HG02623 (cell line): ENCODE data around the gene NHLRC2.
"Not testable (repeated sequence)": the region's sequence is repeated elsewhere in the genome, so short reads cannot be mapped to it uniquely, and the experiment has no call there.

Source experiments
- ATAC-seq: cut with Tn5 transposase; IDR thresholded peaks from one replicate; pipeline ENCODE4 v1.9.1; 2021; ENCODE audit warnings: moderate library complexity; ENCODE audit not compliant: unreplicated experiment

Gene NHLRC2, protein sequence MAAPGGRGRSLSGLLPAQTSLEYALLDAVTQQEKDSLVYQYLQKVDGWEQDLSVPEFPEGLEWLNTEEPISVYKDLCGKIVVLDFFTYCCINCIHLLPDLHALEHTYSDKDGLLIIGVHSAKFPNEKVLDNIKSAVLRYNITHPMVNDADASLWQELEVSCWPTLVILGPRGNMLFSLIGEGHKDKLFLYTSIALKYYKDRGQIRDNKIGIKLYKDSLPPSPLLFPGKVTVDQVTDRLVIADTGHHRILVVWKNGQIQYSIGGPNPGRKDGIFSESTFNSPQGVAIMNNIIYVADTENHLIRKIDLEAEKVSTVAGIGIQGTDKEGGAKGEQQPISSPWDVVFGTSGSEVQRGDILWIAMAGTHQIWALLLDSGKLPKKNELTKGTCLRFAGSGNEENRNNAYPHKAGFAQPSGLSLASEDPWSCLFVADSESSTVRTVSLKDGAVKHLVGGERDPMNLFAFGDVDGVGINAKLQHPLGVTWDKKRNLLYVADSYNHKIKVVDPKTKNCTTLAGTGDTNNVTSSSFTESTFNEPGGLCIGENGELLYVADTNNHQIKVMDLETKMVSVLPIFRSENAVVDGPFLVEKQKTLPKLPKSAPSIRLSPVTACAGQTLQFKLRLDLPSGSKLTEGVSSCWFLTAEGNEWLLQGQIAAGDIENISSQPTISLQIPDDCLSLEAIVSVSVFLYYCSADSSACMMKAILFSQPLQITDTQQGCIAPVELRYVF

DNA sequence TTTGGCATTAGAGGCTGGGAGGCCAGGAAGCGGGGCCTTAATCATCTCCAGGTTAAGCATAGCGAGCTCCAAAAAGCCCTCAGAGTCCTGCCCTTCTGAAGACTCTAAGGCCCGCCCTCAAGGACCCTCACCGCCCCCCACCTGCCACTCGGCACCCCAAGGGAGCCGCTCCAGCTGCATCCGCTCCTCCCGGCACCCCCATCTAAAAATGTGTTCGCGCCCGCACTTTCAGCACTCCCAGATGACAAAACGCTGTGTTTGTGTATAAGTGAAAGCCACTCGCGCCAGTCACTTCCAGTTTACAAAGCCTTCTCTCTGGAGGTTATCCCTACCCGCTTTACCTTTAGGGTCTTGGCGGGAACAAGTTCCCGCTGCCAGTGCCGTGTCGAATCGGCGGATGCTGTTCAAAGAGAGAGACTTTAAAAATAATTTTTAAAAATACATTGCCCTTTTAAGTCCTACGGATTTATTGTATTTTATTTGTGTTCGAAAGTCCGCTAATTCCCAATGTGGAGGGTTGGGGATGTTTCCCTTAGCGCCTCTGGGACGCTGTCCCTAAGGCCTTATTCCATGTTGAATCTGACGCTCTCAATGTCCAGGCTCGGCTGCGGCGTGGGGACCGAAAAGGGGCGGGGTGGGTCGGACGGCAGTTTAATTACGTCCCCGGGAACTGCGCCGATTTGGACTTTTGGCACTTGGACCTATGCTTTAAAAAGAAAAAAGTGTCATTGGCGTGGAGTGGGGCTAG is at the start of gene NHLRC2, which contains the start of gene DCLRE1A:
NHLRC2 (plus strand) TSS at position 649 of the 748 bp plus-strand sequence. CDS start 212 bp downstream, outside the sequence.
DCLRE1A (minus strand) TSS at position 70 of the 748 bp plus-strand sequence. CDS start 900 bp downstream, outside the sequence.
- ATAC-seq = peak; percentile 36

DNA sequence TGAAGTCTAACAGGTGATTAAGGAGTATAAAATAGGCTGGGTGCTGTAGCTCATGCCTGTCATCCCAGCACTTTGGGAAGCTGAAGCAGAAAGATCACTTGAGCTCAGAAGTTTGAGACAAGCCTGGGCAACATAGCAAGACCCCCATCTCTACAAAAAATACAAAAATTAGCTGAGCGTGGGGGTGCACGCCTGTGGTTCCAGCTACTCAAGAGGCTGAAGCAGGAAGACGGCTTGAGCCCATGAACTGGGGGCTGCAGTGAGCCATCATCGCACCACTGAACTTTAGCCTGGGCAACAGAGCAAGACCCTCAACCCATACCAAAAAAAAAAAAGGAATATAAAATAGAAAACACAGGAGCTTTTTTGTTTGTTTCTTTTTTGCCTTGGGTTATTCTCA is 48.0 kb upstream of the NHLRC2 start:
- ATAC-seq = no peak

DNA sequence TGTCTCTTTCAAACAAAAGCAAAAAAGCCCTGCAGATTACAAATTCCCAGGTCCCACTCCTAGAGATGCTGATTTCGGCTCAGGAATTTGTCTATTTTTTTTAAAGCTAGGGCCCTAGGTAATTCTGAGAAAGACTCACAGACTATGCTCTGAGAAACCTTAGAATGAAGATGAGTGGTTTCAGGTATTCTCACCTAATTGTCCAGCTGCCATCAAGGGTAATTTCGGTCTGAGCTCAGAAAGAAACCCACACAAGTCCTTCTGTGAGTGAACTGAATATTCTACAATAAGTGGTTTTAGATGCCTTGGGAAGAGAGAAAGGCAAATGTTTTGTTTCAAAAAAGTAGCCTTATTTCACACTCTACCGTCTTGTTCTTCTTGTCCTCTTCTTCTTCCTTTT is 46.3 kb upstream of the NHLRC2 start:
- ATAC-seq = no peak

DNA sequence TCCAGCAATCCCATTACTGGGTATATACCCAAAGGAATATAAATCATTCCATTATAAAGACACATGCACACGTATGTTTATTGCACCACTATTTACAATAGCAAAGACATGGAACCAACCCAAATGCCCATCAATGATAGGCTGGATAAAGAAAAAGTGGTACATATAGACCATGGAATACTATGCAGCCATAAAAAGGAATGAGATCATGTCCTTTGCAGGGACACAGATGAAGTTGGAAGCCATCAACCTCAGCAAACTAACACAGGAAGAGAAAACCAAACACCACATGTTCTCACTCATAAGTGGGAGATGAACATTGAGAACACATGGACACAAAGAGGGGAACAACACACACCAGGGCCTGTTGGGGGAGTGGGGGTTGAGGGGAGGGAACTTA is 39.8 kb upstream of the NHLRC2 start:
- ATAC-seq = not testable (repeated sequence)

DNA sequence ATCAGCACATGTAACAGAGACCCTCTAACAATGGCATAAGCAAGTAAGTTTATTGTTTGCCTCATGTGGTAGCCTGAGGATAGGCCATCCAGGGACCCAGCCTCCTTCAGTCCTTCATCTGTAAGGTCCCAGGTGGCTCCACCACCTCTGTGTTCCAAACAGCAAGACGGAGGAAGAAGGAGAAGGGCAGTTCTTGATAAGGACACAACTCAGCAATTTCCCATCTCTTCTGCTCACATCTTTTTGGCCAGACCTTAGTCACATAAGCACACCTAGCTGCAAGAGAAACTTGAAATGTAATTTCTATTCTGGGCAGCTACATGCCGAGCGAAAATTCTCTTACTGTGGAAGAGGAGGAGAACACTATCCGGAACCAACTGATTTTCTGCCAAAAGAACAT is 34.5 kb upstream of the NHLRC2 start:
- no peak for ATAC-seq

DNA sequence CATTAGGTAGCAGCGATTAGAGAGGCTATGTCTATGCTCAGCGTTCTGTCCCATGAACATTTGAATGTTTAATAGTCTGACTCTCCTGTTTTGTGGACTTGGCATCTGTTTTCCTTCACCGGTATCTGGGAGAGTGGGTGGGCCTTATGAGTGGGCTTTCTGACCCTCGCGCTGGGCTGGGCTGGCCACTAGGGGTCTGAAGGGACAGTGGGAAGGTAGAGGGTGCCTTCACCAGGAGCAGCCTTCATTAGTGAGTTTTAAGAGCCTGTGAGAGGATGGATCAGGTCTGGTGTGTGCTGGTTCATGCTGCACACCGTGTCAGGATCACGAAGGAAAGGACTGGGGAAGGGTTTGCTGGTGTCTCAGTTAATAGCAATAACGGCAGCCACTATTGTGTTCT is 34.0 kb upstream of the NHLRC2 start:
- no peak for ATAC-seq

DNA sequence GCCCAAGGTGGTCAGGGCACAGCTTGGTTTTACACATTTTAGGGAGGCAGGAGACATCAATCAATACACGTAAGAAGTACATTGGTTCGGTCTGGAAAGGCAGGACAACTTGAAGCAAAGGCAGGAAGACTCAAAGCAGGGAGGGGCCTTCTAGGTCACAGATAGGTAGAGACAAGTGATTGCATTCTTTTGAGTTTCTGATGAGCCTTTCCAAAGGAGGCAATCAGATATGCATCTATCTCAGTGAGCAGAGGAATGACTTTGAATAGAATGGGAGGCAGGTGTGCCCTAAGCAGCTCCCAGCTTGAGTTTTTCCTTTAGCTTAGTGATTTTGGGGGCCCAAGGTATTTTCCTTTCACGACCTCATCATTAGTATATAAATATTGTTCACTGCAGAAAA is 33.2 kb upstream of the NHLRC2 start:
- not testable (repeated sequence) for ATAC-seq

DNA sequence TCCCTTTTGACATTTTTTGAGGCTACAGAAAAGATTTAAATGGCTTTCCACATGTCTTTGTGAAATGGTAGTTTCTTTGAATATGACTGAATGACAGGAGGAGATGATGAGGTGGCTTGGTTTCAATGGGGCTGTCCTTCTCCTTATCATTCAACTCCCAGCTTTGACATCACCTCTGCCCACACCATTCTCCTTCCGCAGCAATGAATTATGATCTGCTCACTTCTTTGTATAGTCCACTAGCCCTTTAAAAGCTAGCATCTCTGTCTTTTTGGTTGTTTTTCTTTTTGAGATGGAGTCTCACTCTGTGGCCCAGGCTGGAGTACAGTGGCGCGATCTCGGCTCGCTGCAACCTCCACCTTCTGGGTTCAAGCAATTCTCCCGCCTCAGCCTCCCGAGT is 32.3 kb upstream of the NHLRC2 start:
- ATAC-seq = no peak

DNA sequence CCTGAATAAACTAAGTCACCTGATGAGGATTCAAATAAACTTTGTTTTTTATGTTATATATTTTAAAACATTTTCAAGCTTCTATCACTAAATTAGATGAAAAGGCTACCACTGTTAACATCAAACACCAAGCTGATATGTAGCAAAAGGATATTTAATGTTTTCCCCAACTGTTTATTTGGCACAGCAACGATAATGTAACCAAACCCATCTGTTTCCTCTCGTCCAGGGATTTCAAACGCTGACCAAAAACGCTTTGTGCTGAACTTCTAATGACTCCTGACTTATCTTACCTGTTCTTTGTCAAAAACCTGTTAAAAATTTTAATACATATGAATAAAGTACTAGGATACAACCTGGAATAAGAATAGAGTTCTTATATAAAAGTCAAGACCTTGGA is 31.1 kb upstream of the NHLRC2 start:
- ATAC-seq = no peak

DNA sequence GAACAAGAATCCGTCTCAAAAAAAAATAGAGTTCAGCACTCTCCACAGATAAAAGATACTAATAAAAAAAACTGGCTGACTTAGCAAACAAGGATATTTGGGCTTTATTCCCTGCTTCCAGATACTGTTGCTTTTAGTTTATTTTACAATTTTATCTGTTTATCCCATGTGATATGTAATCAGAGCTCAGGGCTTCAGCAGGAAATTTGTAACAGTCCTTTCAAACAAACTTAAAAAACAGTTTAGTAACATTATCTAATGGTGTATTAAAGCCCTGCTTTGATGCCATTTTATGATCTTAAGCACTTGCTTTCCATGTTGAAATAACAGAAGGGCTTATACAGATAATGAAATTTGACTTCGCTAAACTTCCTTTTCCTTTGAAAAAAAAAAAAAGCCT is 28.7 kb upstream of the NHLRC2 start:
- no peak for ATAC-seq

DNA sequence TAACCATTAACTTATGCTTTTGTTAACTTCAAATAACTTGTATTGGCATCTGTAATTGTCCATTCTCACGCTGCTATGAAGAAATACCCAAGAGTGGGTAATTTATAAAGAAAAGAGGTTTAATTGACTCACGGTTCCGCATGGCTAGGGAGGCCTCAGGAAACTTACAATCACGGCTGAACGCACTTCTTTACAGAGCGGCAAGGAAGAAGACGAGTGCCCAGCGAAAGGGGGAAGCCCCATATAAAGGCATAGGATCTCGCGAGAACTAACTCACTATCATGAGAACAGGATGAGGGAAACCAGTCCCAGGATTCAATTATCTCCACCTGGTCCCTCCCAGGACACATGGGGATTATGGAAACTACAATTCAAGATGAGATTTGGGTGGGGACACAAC is 25.9 kb upstream of the NHLRC2 start:
- ATAC-seq = not testable (repeated sequence)

DNA sequence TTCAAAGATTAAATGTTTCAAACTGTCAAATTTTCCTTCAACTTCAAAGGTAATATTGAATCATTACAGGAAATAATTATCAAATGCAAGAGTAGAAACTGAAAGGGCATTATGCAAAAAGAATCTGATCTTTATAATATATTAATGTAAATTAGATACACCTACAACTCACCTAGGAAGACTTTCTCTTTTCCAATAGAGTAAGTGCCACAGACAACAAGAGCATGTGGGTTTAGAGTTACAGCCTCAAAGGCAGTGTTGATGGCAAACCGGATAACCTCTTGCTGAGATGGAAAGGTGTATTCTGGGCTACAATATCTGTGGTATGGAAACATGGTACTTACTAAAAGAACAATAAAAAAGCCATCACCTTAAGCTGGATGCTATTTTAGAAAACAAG is 12.3 kb upstream of the NHLRC2 start:
- no peak for ATAC-seq

DNA sequence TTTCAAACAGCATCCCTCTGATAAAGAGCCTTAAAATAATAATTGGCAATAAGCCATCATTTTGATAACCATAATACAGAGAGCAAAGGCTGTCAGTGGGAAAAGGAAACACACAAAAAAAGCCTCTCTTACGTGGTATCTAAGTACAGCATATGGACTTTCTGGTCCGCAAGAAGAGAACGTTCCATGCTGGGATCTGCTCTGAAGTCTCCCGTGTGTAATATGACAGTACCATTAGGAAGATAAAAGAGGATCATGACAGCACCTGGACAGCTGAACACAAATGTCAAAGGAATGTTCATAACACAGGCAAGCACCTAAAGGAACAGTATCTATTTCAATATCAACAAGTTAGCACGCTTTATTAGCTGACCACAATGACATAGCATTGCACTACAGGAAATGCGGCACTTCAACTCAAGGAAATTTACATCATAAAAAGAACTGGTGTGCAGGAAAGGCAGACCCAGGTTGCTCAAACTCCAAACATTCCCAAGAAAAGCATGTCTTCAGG is 10.4 kb upstream of the NHLRC2 start:
- ATAC-seq = no peak

DNA sequence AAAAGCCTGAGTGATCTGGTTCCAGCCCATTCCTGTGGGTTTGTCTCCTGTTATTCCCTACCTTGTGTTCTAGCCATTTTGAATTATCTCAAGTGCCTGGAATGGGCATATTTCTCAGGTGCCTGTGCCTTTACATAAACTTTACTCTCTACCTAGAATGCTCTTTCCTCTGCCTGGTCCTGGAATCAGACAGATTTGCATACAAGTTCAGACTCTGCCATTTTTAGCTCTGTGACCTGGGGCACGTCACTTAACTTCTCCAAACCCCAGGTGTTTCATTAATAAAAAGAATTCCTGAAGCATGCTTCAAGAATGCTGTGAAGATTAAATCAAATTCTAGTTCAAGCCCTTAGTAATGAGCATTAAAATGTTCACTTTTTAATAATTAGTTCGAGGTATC is 8.4 kb upstream of the NHLRC2 start:
- no peak for ATAC-seq

DNA sequence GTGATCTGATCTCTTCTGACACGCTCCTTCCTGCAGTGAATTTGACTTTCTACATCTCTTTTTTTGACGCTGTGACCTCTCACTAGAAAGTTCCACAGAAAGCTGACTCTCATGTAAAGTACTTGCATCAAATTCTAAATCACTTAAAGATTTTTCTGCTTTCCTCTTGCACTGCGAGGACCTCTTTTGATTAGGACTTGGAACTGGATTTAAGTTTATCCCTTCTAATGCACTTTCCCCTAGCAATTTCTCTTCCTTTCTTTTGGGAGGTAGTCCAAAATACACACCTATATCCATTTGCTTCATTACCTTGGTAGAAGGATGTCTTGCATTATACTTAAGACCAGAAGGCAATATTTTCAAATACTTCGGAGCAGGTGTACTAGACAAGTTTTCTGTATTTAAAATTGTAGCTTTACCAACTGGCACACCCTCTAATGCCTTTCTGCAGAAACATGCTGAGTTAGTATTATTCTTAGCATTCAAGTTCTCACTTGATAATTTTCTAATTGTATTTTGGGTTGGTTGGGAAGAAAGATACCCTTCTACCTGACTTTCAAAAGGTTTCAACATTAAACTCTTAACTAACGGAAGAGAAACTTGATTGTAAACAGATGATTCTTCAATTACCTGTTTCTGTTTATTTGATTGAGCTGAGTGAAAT is 5.2 kb upstream of the NHLRC2 start:
- no peak for ATAC-seq

DNA sequence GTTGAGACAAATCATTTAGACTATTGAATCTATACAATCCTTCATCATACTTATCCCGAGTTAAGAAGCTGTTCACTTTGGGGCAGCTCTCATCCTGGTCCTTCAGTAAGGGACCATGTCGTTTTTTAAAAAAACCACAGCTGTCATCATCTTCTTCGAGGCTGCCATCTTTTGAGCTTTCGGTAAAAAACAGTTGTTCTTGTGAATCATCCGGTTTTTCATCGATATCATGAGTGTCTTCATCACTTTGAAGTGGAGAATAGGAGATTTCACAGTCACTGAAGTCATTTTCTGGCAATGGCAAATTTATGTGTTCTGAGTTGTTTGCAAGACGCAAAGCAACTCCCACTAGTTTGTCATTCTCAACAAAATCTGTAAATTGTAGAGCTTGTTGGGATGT is 4.5 kb upstream of the NHLRC2 start:
- no peak for ATAC-seq

DNA sequence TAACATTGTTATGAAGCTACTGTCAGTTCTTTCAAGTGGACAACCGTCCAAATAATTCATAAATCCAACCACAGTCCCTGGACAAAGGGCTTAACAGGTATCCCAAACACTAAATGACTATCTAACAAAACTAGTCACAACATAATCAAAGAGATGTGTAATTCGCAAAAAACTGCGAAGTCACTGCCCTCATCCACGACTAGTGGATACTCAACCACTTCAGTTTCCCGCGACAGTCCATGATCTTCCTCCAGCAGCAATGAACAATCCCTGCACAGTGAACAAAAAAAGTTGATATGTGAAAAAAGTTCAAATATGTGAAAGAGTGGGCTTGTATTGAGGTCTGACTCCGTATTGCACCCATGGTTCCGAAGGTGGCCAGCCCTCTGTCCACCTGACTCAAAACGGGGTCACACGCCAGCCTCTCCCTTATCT is 866 bp upstream of the NHLRC2 start:
- no peak for ATAC-seq

DNA sequence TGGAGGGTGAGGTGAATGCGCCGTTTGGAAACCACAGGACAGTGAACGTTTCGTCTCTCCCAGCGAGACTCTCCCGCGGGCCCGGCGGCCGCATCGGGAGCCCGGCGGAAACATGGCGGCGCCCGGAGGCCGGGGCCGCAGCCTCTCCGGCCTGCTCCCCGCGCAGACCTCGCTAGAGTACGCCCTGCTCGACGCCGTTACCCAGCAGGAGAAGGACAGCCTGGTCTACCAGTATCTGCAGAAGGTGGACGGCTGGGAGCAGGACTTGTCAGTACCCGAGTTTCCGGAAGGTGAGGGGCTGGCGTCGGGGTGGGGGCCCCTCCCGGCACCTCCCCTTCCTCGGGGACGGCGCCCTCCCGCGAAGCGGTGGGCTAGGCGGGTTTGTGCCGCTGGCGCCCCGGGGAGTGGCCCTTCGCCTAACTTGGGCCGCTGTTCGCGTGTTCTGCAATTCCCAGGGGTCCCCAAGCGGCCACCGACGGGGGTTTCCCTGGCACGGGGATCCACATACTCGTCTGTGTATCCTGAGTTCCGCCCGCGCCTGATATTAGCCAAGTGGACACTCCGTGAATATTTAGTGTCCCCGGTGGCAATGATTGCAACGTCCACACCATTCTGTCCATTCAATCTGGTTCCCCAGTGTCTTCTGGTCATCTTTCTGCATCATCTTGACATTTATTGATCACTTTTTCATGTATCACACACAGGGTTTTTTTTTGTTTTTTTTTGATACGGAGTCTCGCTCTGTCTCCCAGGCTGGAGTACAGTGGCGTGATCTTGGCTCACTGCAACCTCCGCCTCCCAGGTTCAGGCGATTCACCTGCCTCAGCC is 514 bp downstream of the NHLRC2 start:
- peak; percentile 28 for ATAC-seq

DNA sequence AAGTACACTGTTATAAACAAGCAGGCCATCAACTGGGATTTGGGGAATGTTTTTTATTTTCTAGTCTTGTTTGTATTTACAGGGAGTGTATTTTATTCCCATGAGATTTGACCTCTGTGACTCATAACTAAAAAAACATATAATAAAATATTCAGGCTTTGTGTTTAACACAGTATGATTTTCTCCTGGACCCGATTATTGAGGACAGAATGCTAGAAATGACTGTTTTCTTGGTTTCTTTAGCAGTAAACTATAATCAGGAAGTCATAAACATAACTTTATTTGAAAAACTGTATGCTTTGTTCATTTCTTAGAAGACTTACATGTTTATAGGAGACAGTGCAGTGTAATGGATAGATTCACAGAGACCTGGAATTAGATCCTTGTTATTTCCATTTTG is 2.1 kb downstream of the NHLRC2 start:
- no peak for ATAC-seq

DNA sequence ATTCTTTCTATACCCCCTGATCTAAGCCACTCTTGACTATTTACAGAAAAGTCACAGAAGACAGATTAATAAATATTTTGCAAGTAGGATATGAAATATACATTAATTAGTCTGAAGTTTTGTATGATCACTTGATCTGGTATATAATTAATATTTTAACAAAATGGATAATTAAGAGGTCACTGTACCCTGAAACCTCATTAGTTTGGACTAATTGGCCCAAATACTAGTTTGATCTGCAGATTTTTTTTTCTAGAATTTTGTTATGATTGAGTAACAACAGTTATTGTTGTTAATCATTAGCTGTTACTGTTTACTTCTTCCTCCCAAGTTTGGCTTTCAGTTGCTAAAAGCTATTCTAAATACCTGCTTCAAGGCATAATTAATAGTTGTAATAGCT is 2.7 kb downstream of the NHLRC2 start:
- no peak for ATAC-seq
